Stimulated activated CD4-positive, alpha-beta T cell treated with anti-CD3 and anti-CD28 coated beads, Interleukin-15, amount 100 ng/mL, for 48 hours (primary cell): ENCODE measurements around the gene THAP7.
"Not testable (repeated sequence)": the region's sequence is repeated elsewhere in the genome, so short reads cannot be mapped to it uniquely, and the experiment has no call there.

Source experiments
- DNase-seq, 2 donors: peaks; one replicate each; pipeline ENCODE4 v3.0.0-alpha.2; 2020; ENCODE audit warnings: low read depth in 2 of 2

The THAP7 gene

DNA sequence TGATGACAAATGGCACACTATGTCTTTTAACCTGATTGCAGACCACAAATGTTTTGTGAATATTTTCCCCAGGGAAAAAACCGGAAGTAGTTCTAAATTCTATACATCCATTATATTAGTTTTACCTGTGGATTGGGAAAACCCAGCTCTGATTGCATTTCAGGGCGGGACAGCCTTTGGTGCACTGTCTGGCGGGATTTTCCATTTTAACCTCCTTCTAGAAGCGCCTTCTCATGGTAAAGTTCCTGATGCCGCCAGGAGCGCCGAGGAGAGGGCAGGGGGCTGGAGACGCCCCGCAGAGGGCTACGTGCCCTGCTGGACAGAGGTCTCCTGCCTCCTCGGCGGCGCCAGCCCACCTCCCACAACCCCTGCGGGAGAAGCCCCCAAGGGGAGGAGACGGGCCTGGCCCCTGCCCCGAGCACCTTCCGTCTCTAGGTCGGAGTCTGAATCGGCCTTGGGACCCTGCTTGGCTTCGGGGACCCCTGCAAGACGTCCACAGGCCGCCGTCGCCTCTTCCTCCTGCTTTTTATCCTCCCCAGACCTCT, 11.8 kb upstream of the THAP7 start:
- no peak for DNase-seq

DNA sequence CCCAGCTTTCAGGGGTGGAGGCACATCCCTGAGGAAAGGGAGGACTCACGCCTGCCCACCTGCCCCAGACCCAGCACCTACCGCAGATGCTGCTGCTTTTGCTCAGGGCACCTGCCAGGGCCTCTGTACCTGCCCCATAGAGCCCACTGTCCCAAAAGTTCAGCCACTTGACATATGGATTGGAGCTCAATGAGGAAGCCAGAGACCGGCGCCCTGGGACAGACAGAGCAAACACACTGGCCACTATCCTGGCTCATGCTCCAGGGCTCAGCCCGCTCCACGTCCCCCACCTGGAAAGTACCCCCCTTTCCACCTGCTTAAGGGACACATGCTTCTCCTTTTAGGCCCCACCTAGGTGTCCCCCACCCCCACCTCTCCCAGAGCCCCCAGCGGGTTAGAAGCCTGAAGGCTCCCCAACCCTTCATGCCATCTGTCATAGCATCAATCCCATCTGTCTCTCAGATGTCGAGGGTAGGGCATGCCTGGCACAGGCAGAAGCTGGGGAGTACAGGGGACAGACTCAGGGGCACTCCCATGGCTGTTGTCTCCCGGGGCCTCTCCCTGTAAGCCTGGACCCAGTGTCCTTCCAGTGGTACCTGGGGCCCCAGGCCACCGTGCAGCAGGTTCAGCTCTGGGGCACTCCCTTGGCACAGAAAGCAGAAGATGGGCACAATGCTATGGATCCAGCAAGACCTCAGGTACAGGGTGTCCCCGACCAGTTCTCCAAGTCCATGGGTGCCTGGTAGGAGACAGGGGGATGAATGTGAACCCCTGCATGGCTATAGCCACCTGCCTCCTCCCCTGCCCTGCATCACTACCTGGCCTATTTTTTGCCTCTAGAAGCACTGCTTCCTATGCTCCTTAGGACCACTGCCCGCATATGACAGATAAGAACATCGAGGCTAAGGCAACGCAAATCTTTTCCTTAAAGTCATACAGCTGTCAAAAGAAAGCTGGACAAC, 10.8 kb upstream of the THAP7 start:
- DNase-seq = no peak

DNA sequence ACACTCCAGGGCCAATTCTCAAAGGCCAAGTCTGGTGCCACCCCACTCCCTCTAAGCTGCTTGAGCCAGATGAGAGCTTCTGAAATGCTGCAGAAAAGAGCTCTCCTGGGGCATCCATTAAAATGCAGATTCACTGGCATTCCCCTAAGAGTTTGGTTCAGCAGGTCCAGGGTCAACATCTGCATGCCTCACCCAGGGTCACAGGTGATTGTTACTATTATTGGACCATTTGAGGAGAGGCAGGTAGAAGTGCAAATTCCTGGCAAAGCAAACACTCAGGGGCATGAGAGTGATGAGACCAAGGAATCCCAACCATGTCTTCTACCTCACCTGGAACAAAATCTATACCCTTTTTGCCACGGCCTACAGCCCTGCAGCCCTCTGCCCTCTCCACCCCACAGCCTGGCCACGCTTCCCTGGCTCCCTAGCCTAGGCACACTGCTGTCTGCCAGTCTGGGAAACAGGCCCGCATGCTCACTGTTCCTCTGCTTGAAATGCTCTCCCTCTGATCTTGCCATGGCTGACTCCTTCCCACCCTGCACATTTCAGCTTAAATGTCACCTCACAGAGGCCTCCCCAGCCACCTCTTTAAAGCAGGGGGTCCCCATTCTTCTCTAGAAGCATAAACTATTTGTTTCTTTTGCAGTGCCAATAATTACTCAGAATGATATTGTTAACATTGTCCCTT, 8.7 kb upstream of the THAP7 start:
- DNase-seq = no peak

DNA sequence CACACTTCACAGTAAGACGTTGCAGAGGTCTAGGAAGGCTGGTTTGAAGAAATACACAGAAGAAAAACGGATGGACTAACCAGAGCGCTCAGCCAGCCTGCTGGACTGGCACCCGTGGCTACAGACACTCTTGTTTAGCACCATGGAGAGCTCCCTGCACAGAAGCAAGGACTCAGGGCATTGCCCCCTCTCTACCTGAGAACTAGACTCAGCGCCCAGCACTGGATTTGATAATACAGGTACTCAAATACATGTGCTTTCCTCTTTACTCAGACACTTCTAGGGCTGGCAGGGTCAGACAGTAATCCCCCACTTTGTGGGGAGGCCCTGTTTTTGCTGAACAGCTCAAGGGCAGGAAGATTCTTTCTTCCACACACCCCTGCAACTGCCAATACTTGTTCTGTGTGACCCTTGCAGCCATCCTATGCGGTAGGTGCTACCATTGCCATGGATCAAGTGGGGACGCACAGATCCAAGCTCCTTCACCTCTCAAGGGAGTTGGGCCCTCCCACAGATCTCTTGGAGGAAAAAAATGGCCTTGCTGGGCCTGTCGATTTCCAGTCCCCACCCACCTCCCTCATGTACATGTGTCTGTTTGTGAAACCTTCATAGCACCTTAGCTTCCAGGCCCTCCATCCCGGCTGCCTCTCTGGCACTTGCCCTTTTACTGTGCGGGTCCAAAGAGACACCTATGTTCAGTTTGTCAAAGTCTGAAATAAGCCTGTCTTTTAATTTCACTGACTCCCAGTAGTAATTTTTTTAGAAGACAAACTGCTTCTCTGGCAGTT, 7.9 kb upstream of the THAP7 start:
- DNase-seq = no peak

DNA sequence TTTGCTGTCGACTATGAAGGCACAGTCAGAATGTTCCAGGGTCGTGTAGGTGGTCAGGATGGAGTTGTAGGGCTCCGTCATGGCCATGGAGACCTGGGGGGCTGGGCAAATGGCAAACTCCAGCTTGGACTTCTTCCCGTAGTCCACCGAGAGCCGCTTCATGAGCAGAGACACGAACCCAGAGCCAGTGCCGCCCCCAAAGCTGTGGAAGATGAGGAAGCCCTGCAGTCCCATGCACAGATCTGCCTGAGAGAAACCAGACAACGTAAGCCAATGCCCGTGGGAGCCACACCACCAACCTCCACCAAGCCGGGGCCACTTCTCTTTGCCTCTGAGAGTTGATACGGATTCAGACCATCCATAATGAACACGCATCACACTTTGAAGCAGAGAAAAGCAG, 7.3 kb upstream of the THAP7 start:
- not testable (repeated sequence) for DNase-seq

DNA sequence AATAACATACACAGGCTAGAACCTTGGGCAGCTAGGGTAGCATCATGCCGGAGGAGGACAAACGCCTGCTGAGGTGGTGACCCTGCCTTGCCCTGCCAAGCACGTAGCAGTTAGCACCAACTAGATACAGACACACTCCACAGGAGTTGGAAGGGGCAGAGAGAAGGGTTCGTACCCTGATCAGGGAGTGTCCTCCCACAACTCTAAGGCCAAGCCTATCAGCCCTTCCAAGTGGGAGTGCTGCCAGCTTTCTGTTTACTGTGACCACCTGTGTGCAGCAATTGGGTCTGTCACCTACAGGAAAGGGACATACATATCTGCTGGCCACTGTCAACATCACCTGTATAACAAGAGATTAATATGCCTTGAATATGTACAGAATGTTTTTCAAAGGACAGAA, 1.9 kb upstream of the THAP7 start:
- DNase-seq = no peak

DNA sequence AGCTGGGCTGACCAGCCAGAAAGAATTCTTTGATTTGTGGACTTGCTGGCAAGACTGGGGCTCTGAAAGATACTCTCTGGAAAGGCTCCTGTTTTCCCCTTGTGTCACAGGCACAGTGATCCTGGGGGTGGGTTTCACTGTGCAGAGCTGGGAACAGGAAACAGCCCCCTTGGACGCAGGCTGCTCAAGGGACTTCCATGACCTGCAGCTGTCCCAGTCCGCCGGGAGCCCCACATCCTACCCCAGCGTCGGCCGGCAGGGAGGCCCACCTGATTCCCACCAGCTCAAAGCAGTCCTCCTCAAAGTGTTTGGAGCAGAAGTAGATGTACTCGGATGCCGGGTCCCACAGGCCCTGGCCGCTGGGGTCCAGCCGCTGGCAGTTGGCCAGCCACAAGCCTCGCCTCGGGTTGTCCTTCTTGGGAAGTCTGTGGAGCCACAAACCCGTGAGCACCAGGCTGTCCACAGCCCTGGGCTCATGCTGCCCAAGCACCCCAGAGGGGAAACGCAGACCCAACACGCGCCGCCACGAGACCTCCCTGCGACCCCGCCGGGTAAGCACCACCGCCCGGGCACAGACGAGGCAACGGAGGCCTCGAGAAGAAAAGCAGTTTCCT, 824 bp downstream of the THAP7 start:
- DNase-seq = no peak

DNA sequence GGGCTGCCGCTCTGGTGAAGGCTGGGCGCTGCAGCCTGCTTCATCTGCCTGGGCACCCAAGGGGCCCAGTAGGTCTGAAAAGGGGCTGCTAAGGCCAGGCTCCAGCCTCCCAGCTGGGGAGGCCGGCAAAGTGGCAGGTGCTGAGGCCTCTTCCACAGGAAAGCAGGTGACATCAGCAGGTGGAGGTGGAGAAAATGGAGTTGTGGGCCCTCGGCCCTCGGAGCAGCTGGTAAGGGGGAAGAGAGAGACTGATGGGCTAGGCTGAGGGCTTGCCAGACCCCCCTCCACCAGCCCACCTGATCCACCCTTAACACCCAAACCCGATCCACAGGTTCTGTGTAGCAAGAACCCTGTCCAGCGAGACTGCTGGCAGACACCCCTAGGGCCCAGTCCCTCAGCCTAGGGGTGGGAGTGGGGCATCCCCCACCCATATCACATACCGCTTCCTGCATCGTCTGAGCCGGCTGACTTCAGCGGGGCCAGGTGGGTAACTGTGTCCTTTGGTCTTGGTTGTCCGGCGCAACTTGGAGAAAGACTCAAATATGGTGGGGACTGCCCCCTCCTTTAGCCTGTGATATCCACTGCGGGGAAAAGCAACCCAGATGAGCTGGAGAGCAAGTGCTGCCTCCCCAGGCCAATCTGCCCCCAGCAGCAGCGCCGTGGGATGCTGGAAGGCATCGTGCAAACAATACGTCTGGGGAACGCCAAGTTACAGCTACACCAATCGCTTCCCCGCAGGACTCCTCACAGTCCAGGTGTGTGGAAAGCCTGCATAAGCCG, 1.5 kb downstream of the THAP7 start:
- no peak for DNase-seq

DNA sequence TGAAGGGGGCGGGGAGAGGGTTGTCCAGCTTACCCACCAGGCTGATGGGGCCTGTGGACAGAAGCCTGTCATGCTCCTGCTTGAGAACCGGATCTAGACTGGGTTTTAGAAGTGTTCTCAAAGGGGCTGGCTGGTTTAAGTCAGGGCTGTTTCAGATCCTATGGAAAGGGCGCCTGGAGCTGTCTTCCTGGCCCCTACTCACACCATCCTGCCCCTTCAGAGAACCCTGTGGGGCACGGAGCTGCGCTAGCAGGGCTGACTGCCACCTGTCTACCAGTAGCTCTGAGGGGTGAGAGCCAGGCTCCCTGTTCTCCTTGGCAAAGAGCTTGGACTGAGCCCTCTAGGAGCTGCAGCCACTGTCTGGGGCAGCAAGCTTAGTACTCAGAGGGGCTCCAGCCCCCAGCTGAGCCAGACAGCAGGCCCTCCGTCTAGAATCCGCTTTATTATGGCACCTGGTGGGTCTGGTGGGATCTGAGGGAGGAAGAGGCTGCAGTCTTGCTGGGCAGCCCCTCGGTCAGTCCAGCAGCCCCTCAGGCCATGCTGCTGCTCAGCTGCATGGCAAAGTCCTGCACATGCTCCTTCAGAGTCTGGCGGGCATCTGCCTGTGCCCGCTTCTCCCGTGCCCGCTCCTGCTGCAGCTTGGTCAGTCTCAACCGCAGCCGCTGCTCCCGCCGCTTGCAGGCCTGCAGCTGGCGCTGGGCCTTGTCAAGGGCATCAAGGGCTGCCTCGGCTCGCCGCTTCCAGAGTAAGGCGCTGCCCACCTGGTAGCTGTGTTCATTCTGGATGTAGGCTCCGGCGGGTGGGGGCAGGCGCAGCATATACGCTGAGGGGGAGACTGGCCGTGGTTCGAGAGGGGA, 2.3 kb downstream of the THAP7 start:
- no peak for DNase-seq

DNA sequence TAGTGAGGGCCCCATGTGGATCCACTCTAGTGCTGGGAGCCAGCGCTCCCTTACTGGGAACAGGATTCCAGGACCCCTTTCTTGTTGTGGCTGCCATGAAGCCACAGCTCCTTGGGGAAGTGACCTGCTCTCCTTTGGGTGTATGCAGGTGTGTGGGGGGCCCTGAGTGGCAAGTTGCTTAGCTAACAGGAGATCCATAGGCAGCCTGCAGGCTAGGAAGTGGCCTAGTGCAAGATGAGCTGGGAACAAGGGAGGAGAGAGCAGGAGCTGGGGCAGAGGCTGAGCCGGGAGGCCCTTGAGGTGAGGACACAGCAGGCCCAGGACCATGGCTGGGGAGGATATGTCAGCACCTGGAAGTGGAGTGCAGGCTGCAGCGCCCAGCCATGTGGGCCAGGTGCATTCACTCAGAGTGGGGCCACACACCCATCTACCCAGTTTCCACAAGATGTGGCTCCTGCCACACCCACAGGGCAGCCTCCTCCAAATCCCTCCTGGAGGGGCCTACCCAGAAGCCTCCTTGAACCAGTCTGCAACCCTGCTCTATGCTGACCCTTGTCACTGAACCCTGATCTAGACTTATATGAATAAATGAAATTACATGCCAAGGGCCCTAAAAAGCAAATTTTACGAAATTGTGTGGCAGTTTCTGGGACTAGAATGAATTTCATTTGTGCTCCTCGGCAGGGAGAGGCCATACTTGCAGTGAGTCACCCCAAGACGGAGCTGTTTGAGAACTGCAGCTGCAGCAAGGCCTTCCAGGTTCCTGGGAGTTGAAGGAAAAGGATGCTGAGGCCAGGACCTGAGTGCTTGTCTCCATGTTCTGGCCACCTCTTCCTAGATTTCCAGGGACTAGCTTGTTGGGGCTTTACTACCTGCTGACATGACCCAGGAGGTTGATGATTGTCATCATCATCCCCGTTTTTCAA, 3.2 kb downstream of the THAP7 start:
- DNase-seq = no peak

DNA sequence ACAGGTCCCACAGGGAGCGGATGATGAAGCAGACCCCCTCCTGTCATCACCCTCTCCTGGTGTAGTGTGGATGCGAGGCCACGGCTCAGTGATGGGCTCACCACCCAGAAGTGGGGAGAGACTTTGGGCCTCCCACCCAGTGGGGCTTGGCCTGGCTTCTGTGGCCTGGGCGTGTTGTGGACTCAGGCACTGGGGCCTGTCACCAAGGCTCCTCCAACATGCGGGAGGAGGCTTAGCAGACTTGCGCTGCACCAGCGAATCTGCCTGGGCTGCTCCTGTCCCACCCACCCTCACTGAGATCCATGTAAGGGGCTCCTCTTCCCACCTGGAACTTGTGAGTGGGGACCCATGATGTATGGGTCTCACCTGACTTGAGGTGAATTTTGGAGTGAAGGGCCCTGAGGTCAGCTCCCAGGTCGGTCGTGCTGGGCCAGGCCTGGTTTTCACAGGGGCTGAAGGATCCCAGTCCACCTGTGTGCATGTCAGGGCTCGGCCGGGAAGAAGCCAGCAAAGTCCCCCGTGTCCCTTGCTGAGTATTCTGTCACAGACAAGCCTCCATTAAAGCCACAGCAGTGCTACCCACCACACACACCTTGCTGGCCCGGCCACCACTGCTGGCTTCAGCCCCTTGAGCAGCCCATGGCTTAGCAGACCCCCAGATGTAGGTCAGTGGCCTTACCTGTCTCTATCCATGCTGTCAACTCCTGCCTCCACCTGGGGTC, 4.2 kb downstream of the THAP7 start:
- DNase-seq = no peak

DNA sequence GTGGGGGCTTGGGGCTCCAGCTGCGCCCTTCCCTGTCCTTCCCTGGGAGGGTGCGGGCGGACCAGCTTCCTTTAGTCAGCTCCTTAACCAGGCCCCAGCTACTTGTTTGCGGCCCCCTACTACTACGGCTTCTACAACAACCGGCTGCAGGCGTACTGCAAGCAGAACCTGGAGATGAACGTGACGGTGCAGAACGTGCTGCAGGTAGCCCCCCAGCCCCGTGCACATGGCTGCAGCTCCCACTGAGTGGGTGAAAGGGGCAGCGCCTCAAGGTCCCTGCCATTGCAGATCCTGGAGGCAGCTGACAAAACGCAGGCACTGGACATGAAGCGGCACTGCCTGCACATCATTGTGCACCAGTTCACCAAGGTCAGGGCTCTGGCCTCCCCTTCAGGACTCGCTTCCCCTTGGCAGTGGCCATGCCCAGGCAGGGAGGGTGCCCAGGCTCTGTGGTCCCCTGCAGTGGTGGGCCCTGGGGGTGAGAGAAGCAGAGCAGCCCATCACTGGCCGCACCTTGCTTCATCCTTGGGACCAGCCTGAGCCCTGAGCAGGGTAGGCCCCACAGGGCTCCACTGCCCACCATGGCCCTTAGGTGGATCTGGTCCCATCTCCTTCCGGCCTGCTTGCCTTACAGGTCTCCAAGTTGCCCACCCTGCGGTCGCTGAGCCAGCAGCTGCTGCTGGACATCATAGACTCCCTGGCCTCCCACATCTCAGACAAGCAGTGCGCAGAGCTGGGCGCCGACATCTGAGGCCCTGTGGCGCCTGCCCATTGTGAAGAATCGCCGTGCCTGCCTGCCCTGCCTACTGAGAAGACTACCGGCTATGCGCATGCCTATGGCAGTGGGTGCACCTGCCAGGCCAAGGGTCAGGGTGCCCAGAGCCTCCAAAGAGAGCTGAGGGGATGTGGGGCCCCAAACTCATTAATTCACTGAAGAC, 5.1 kb downstream of the THAP7 start:
- DNase-seq = no peak

DNA sequence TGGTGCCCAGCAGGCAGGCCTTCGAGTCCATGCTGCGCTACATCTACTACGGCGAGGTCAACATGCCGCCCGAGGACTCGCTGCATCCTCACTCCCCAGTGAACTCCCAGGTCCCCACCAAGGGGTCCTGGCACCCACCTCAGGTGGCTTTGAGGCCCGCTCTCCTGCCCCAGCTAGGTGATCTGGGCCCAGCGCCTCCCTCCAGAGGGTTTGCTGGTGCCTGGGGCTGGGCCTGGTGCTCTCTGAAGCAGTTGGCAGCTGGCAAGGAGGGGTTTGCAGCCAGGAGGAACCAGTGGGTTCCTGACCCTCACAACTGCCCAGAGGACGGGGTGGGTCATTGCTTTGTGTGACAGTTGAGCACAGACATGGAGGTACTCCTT, 5.9 kb downstream of the THAP7 start:
- no peak for DNase-seq

DNA sequence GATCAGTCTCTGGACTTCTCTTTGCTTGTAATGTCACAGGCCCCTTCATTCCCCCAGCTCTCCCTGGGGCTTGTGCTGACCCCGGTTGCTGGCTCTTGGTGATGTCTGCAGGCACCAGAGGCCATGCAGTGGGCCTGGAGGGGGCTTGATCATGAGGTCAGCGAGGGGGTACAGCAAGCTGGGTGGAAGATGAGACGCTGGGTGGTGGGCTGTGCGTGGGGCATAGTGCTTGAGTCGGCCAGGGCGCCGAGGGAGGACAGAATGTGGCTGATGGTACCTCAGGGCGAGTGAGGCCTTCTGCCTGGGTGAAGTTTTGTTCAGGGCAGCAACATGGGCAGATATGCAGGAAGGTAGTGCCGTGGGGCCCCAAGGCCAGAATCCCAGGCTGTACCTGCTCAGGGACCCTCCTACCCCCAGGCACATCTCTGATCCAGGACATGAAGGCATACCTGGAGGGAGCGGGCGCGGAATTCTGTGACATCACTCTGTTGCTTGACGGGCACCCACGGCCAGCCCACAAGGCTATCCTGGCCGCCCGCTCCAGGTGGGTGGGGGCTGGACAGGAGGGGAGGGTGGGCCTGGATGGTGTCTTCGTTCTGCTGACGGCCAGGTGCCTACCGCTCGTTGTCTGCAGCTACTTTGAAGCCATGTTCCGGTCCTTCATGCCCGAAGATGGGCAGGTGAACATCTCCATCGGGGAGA, 6.4 kb downstream of the THAP7 start:
- DNase-seq = no peak

DNA sequence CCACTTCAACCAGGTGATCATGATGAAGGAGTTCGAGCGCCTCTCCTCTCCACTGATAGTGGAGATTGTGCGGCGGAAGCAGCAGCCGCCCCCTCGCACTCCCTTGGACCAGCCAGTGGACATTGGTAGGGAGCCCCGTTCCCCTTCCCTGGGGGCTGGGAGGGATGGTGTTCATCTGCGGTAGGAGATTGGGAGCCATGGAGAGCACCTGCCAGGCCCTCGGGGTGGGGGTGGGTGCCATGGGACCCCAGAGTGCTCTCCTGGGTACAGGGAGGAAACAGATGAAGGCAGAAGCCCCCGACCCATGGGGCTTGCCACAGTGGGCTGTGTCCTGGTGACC, 7.0 kb downstream of the THAP7 start:
- no peak for DNase-seq

DNA sequence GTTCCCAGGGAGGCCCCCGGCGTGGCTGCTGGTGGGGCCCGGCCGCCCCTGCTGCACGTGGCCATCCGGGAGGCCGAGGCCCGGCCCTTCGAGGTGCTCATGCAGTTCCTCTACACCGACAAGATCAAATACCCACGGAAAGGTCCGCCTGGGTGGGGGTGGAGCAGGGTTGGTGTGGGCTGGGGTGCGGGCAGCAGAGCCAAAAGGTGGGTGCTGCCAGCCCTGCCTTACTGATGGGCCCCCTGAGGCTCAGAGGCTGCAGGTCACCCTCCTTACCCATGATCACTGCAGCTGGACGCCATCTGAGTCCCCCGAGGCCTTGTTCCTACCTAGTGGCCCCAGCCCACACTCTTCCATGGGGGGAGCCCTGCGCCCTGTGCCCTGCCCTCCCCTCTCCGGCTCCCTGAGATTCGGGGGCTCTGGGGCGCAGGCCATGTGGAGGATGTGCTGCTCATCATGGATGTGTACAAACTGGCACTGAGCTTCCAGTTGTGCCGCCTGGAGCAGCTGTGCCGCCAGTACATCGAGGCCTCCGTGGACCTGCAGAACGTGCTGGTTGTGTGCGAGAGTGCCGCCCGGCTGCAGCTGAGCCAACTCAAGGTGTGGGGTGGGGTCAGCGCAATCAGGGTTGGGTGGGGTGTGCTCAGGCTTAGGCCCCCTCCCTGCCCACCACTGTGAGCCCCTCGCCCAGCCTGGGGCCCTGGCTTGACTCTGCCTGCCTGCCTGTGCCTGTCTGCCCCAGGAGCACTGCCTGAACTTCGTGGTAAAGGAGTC, 7.6 kb downstream of the THAP7 start:
- no peak for DNase-seq
